Astrocyte of the cerebellum (primary cell): ENCODE results near the gene ZBED4.

Source experiments
- DNase-seq: peaks from one replicate; pipeline ENCODE4 v3.0.0-alpha.2; 2011; ENCODE audit warnings: low read depth
- H3K4me3 ChIP-seq: 2 replicates; pipeline ENCODE4 v1.5.1; 2011; ENCODE audit warnings: mild to moderate bottlenecking, low read depth, low read length, moderate library complexity
- in situ Hi-C: cut with HindIII; loops from 2 replicates; pipeline ENCODE4 v1.10.0; 2017; ENCODE audit warnings: low sequenced_read_pairs
- TF ChIP-seq, protein P1 (sequence below): IDR thresholded peaks from 2 replicates; pipeline ENCODE4 v1.5.1; 2012; ENCODE audit warnings: low read length, low read depth, moderate library complexity, mild to moderate bottlenecking; ENCODE audit errors: missing control alignments

The ZBED4 gene

GRCh38 chr22:49893025-49893424 is 39.4 kb downstream of the ZBED4 start:
- in situ Hi-C loops: no loop called here
- DNase-seq: no peak
- TF ChIP-seq, protein P1, sequence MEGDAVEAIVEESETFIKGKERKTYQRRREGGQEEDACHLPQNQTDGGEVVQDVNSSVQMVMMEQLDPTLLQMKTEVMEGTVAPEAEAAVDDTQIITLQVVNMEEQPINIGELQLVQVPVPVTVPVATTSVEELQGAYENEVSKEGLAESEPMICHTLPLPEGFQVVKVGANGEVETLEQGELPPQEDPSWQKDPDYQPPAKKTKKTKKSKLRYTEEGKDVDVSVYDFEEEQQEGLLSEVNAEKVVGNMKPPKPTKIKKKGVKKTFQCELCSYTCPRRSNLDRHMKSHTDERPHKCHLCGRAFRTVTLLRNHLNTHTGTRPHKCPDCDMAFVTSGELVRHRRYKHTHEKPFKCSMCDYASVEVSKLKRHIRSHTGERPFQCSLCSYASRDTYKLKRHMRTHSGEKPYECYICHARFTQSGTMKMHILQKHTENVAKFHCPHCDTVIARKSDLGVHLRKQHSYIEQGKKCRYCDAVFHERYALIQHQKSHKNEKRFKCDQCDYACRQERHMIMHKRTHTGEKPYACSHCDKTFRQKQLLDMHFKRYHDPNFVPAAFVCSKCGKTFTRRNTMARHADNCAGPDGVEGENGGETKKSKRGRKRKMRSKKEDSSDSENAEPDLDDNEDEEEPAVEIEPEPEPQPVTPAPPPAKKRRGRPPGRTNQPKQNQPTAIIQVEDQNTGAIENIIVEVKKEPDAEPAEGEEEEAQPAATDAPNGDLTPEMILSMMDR: no peak
- H3K4me3 ChIP-seq: no peak overlapping the region

- no peak for DNase-seq
- H3K4me3 ChIP-seq: no peak overlapping the region
- in situ Hi-C loops: no loop called here
- TF ChIP-seq, protein P1: no peak
These were observed 40.8 kb downstream of the ZBED4 start for GRCh38 chr22:49894322-49895054.

- in situ Hi-C loops: no loop called here
- no peak overlapping the region for H3K4me3 ChIP-seq
- TF ChIP-seq, protein P1: no peak
- no peak for DNase-seq
These were observed 42.6 kb downstream of the ZBED4 start for GRCh38 chr22:49896201-49896600.

DNA sequence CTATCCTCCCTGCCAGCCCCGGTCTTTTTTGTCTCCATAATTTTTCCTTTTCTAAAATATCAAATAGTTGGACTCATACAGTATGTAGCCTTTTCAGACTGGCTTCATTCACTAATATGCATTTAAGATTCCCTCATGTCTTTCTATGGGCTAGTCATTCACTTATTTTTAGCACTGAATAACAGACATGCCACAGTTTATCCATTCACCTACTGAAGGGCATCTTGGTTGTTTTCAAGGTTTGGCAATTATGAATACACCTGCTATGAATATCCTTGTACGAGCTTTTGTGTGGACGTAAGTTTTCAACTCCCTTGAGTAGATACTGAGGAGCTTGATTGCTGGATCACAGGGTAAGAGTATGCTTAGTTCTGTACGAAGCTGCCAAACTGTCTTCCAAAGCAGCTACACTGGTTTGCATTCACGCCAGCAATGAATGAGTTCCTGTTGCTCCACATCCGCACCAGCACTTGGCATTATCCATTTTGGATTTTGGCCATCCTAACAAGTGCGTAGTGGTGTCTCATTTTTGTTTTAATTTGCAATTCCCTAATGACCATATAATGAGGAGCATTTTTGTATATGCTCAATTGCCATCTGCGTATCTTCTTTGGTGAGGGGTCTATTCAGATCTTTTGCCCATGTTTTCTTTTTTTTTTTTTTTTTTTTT is 43.5 kb downstream of the ZBED4 start:
- DNase-seq: no peak
- H3K4me3 ChIP-seq: no peak overlapping the region
- TF ChIP-seq, protein P1: no peak
- in situ Hi-C loops: no loop called here

DNA sequence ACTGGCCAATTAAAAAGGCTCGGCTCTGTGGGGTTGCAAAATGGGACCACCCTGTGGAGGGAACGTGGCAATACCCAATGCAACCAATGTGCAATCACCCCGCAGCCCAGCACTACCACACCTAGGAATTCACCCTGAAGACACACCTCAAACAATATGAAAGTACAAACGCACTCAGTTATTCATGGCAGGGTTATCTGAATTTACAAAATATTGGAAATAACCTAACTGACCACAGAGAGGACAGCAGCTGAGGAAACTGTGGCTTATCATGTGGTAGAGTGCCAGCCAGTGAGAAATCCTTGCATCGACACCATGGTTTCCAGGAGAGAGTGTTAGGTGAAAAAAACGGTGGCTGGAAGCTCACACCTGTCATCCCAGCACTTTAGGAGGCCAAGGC is 45.9 kb downstream of the ZBED4 start:
- TF ChIP-seq, protein P1: no peak
- no peak overlapping the region for H3K4me3 ChIP-seq
- no peak for DNase-seq
- in situ Hi-C loops: no loop called here

DNA sequence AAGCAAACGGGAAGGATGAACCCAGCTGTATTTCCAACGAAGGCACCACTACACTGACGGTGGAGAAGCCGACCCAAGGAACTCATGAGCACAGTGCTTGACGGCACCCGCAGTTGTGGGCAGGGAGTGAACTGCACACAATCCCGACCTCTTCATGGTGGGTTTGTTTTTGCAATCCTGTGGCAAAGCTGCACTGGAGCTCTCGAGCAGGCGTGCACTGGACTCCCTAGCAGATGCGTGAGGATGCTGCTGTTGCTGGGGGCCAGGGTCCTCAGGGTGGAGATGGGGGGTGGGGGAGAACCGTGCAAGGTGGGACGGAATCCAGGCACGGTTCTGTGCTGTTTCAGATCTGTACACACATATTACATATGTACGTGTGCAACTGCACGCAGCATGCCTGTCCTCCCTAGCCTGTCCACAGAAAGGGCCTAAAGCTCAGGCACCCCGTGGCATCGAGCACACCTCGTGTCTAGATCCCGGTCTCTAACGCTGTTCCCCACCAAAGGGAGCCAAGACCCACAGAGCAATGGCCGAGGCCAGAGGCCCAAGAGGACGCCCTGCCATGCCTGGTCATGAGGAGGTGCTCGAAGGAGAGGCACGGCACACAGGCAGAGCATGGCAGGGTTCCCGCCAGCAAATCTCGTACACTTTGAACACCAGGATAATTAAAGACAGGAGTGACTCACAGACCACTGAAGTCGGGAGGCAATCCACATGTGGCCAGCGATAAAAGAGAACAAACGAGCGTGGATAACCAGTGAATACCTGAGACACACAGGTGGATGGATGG is 47.0 kb downstream of the ZBED4 start:
- in situ Hi-C loops: loop anchor here (25.0 kb wide), 1 partner anchor 113 kb away; no protein-coding TSS in a partner anchor
- H3K4me3 ChIP-seq: no peak overlapping the region
- TF ChIP-seq, protein P1: no peak
- DNase-seq: no peak
